ENCODE measurements around the gene RBL1.

DNA sequence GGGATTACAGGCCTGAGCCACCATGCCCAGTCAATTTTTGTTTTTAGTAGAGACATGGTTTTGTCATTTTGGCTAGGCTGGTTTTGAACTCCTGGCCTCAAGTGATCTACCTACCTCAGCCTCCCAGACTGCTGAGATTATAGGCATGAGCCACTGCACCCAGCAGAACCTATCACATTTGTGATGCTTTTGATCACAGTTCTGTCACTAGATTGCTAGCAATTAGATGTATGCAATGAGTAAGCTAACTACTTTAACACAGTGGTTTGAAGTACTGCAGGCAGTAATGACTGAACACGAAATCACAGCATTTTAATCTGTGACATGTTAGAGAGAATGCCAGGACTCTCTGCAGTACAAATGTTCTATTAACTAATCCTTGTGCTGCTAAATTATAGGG is 124.7 kb downstream of the RBL1 start:
- no peak for TF ChIP-seq POLR2AphosphoS5 (IDR thresholded peaks at IDR 0.05)
- TF ChIP-seq EP300 (IDR thresholded peaks at IDR 0.05): no peak
- TF ChIP-seq, protein P1, sequence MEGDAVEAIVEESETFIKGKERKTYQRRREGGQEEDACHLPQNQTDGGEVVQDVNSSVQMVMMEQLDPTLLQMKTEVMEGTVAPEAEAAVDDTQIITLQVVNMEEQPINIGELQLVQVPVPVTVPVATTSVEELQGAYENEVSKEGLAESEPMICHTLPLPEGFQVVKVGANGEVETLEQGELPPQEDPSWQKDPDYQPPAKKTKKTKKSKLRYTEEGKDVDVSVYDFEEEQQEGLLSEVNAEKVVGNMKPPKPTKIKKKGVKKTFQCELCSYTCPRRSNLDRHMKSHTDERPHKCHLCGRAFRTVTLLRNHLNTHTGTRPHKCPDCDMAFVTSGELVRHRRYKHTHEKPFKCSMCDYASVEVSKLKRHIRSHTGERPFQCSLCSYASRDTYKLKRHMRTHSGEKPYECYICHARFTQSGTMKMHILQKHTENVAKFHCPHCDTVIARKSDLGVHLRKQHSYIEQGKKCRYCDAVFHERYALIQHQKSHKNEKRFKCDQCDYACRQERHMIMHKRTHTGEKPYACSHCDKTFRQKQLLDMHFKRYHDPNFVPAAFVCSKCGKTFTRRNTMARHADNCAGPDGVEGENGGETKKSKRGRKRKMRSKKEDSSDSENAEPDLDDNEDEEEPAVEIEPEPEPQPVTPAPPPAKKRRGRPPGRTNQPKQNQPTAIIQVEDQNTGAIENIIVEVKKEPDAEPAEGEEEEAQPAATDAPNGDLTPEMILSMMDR (IDR thresholded peaks at IDR 0.05): no peak
